GM12865 (cell line): Measurements from ENCODE around the gene FGF2.

Experiments
- DNase-seq: peaks from one replicate; pipeline ENCODE4 v3.0.0; 2010; ENCODE audit warnings: low read depth
- H3K4me3 ChIP-seq: 2 replicates; pipeline ENCODE4 v1.5.1; 2011; ENCODE audit warnings: mild to moderate bottlenecking, low read depth, low read length, control low read depth
- CTCF ChIP-seq: IDR thresholded peaks from 2 replicates; pipeline ENCODE4 v1.5.1; 2011; ENCODE audit warnings: low read length, control low read depth, low read depth, inconsistent platforms; ENCODE audit not compliant: insufficient read depth; ENCODE audit errors: missing control alignments

The FGF2 gene

DNA sequence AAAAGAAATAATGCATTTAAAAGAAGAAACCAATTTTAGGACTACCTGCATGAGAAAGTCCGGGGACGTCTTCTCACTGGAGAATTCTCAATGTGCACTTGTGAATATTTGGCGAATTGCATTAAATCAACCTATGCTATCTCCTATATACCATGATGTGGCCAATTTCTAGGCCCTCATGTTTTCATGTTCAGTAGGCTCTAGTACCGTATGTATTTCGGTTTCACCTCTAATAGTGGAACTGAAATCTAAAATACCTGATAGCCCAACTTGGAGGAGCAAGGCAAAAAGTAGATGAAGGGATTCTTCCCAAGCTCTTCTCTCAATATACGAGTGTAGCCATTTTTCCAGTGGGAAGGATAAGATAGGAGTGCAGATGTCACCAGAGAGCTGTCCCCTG is 11.4 kb upstream of the FGF2 start:
- no peak for TF ChIP-seq CTCF
- peak; percentile 18 for DNase-seq

DNA sequence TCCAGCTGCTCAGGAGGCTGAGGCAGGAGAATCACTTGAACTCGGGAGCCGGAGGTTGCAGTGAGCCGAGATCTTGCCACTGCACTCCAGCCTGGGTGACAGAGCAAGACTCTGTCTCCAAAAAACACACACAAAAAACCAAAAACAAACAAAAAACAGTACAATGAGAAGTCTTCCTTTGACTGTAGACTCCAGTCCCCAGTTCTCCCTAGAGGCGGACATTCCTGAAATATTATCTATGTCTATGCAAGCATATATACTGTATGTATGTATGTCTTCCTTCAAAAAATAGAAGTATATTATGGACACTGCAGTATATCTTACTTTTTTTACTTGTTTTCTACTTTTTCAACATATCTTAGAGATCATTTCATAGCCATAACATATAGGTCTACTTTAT is 10.2 kb upstream of the FGF2 start:
- no peak for TF ChIP-seq CTCF
- no peak for DNase-seq
- H3K4me3 ChIP-seq = no peak overlapping the region

More for the DNA sequence above, 11.4 kb upstream of the FGF2 start:
- no peak overlapping the region for H3K4me3 ChIP-seq

DNA sequence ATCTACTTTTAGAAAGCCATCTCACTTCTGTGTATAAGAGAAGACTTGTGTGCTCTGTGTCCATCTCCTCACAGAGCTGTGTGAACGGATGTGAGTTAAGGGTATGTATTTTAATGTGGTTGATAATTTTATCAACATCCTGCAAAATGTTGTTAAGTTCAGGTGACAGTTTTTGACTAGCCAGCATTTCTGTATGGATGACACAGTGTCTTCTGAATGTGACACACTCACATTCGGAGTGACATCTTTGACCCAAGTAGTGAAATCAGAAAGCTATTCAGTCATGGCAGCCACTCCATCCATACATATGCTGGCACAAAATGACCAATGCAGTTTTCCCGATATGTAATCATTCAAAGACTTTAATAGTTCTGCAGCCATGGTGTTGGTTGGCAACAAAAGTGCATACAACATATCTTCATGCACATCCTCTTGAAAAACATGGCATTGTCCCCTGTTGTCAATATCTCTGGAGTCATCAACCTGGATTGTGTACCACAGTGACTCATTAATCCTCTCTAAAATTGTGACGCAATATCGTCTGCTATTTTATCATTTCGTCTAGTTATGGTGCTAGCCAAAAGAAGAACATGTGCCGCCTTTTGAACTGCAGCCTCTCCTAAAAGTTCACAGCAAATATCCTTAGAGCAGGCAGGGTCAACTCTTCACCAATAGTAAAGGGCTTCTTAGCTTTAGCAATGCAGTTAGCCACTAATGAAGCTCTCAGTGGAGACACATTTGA is 6.8 kb upstream of the FGF2 start:
- H3K4me3 ChIP-seq = no peak overlapping the region
- no peak for TF ChIP-seq CTCF
- no peak for DNase-seq

DNA sequence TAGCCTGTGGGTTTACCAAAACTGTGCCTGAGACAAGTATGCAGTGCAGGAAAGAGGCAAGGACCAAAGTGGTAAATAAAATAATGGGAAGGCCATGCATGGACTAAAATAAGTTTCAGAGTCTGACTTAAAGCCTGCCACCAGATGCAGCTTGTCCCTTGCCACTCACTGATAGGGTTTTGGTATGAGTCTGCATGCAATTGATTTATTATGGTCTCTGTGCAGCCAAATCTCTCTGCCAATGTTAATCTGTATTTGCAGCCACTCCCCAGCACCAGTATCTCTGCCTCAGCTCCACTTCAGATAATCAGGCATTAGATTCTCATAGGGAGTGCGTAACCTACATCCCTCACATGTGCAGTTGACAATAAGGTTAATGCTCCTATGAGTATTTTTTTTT is 5.5 kb upstream of the FGF2 start:
- no peak overlapping the region for H3K4me3 ChIP-seq
- TF ChIP-seq CTCF = no peak
- no peak for DNase-seq

GRCh38 chr4:122822466-122822865 is 4.2 kb upstream of the FGF2 start:
- no peak overlapping the region for H3K4me3 ChIP-seq
- no peak for TF ChIP-seq CTCF
- no peak for DNase-seq

DNA sequence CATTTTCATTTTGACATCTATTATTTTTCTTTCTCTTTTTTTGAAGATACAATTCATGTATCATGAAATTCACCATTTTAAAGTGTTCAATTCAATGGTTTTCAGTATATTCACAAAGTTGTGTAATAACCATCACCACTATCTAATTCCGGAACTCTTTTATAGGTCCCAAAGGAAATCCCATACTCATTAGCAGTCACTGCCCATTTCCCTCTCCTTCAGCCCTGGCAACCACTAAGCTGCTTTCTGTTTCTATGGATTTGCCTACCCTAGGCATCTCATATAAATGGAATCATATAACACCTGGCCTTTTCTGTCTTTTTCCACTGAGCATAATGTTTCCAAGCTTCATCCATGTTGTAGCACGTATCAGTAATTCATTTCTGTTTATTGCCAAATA is 3.2 kb upstream of the FGF2 start:
- DNase-seq = no peak
- TF ChIP-seq CTCF = no peak
- H3K4me3 ChIP-seq = no peak overlapping the region

DNA sequence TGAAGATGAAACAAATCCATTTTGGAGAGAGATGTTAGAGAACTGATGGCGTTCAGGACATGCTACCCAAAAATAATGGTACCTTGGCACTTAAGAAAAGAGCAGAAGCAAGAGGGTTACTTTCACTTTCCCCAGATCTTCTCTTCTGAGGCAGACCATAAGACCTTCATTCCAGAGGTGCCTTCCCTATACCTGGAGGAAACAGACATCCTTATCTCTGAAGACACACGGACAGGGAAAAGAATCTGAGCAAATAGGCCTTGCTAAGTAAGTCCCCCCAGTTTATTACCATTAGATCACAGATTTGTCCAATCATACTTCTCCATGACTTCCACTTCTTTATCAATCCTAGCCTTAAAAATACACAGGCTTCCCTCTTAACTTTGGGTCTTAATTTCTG is 2.0 kb upstream of the FGF2 start:
- no peak for DNase-seq
- H3K4me3 ChIP-seq = no peak overlapping the region
- TF ChIP-seq CTCF = no peak
